Middle frontal gyrus (tissue), 1 donor: Measurements from ENCODE around the gene IL23A.
"Not testable (repeated sequence)": the region's sequence is repeated elsewhere in the genome, so short reads cannot be mapped to it uniquely, and the experiment has no call there.

Experiments
- DNase-seq: peaks from one replicate; pipeline ENCODE4 v3.0.0-alpha.2; 2015; ENCODE audit warnings: low spot score; ENCODE audit errors: extremely low spot score

Gene IL23A

DNA sequence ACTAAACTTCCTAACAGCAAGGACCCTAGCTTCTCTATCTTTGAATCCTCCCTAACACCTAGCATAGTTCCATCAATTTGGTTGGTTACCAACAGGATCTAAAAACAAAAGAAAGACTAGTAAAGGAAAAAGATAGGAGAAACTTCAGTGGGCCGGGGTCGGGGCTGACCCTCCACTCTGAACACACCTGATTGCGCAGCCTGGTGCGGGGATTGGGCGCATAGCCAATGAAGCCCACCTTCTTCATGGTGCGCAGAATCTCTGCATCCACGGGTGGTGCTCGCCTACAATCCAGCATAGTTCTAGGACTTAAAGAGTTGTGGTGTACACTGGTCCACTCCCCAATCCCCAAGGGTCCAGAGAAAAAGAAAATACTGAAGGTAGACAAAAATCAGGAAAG, 12.6 kb upstream of the IL23A start:
- DNase-seq = no peak

- DNase-seq = no peak
These were observed 12.2 kb upstream of the IL23A start for GRCh38 chr12:56326533-56326932.

DNA sequence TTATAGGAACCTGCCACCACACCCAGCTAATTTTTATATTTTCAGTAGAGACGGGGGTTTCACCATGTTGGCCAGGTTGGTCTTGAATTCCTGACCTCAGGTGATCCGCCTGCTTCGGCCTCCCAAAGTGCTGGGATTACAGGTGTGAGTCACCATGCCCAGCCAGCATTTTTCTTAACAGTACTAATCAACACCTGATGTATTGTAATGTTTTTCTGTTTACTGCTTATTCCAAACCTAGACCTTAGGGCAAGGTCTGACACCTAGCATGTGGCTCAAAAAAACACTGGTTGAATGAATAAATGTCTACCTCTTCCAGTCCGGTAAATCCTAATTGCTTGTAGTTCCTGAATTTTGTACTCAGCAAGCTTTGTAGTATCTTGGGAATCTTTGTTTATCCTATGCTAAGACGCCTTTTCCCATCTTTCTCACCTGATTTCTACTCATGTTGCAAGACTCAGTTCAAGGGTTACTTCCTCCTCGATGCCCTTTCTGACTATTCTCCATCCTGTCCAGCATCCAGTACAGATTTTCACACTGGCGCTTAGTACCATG, 7.7 kb upstream of the IL23A start:
- no peak for DNase-seq

GRCh38 chr12:56332512-56333196, 6.0 kb upstream of the IL23A start:
- no peak for DNase-seq

DNA sequence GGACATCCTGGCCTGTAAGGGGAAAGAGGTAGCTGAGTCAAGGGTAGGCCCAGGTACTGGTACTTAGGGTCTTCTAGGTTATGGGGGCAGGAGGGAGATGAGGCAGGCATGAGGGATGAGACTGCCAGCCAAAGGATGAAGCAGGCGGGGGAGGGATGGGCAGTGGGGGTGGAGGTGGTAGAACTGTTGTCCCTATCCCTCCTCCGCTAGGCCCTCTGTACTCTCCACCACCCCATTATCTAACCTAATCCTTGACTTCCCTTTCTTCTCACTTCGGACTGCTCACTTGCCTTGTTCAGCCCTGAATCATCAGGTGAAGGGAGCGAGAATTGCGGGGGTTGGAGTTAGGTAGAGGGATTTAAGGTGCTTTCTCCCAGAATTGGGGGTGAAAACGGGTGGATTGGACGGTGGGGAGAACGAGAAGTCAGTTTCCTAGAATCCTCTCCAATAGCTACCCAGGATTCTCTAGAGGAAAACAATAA, 5.4 kb upstream of the IL23A start:
- DNase-seq = no peak

GRCh38 chr12:56333679-56334489, 4.8 kb upstream of the IL23A start, which contains the start of gene PAN2:
Gene PAN2, minus strand, starts transcription at chr12:56334000. Its CDS starts 906 bp downstream, at chr12:56333094.
- peak; percentile 95 for DNase-seq

- DNase-seq = no peak
These were observed 4.2 kb upstream of the IL23A start for GRCh38 chr12:56334490-56334793.

GRCh38 chr12:56335527-56335926, 3.2 kb upstream of the IL23A start:
- DNase-seq = not testable (repeated sequence)

DNA sequence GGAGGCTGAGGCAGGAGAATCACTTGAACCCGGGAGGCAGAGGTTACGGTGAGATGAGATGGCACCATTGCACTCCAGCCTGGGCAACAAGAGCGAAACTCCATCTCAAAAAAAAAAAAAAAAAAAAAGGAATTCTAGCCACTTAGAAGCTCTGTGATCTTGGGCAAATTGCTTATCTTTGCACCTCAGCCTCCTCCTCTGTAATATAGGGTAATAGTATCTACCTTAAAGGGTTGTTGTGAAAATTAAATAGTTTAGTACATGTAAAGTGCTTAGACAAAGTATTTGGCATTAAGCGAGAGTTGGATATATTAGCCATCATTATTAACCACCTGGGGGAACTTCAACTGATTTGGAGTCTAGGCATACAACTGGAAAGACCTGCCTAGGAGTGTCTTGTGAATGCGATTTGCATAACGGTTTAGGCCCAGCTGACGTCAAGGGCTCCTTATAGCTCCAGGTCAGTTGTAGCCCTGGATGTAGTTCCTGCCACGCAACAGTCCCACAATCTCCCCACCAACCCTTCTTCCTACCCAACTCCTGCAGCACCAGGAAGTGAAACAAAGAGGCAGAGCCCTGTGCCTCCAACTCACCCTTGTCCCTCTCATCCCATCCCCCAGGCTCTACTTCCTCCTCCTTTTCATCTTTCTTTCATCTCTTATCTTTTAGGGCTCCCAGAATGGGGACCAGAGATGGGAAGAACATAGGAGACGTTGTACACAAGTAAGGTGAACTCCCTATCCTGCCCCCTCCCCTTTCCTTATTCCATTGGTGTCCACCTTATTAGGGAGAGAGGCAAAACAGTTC, 2.1 kb upstream of the IL23A start:
- no peak for DNase-seq

GRCh38 chr12:56337753-56338251, 882 bp upstream of the IL23A start:
- DNase-seq = no peak

DNA sequence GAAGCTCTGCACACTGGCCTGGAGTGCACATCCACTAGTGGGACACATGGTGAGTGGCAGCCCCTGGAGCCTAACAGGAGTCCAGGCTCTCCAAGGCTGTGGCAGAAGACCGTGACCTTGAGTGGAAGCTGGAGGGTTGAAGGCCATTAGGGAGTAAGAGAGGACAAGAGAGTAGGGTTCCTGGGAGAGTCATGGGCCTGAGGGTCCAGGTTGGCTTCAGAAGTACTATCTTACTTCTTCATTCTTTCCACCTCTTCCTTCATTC, 406 bp downstream of the IL23A start:
- no peak for DNase-seq

DNA sequence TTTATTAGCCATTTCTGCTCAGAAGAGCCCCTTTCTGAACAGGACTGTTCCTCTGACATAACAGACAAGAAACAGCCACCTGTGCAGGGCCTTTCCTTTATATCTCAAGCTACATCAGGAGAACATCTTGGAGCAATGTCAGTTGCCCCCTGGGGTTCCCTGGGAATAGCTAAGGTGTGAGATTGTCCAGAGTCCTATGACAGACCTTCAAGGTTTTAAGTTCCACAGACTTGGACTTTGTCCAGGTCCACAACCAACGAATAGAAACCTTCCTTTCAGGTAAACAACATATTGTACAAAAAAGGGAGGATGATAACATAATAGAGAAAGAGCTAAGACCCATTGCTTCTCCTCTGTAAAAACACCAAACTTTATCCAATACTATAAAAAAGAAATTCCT, 2.9 kb downstream of the IL23A start:
- DNase-seq = no peak

DNA sequence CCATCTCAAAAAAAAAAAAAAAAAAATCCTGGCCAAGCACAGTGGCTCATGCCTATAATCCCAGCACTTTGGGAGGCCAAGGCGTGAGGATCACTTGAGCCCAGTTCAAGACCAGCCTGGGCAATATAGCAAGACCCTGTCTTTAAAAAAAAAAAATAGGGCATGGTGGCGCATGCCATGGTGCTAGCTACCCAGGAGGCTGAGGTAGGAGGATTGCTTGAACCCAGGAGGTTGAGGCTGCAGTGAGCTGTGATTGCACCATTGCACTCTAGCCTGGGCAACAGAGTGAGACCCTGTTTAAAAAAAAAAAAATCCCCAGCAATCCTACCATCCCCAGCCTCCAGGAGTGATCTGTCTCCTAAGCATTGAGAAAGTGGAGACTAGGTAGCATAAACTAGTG, 3.6 kb downstream of the IL23A start:
- not testable (repeated sequence) for DNase-seq

GRCh38 chr12:56346675-56347074, 8.0 kb downstream of the IL23A start:
- DNase-seq = no peak

- DNase-seq = not testable (repeated sequence)
These were observed 8.6 kb downstream of the IL23A start for GRCh38 chr12:56347255-56347654.

DNA sequence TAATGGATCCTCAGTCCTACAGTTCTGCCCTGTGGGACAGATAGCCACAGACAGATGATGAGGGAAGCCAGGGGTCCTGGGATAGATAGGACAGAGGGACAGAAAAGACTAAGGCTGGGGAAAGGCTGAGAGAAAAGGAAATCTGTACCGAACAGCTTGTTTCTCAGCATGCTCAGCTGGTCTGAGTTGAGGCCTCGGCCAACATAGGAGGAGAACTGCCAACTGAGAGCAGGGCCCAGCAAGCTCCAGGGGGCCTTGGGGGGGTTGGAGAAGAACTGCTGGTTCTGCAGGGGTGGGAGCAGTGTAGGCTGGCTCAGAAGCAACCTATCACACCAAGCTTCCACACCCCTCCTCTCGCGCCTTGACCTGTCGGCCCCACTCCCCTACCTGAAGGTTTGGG, 10.1 kb downstream of the IL23A start:
- no peak for DNase-seq

- DNase-seq = no peak
These were observed 12.0 kb downstream of the IL23A start for GRCh38 chr12:56350662-56351061.

DNA sequence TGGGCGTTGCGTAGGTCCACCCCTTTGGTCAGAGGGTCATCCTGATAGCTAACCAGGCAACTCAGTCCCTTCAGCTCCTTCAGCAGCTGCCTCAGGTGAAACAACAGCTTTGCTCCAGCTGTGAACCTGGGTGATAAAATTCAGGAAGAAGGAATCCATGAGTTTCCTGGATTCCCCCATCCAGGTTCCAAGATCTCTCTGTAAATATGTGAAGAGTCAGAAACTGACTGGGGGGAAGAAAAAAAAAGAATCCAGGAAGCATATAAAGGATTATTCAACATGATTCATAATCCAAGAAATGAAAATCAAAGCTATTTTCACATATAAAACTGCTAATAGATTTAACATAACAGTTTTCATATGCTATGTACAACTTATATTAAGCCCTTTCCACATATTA, 12.6 kb downstream of the IL23A start:
- DNase-seq = no peak

DNA sequence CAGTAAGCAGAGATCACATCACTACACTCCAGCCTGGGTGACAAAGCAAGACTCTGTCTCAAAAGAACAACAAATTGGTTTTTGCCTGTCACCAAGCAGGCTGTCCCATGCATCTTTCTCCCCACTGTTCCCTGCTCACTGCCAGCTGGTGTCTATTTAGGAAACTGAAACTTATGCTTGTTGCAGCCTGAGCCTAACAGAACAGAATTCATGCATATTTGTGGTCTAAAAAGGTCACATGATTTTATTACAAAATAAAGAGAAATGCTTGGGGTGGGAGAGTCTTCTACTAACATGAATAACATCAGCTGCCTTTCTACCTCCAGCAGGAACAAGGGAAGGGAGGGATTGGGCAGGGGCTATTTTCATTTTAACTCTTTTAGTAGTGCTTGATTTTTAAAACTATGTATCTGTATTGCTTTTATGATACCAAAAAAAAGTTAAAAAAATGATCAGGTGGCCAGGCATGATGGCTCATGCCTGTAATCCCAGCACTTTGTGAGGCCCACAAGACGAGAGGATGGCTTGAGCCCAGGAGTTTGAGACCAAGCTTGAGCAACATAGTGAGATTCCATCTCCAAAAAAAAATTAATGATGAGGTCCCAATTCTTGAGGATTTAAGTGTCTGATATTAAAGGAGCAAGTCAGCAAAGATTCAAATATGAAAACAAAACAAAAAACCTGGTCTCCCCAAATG, 20.3 kb downstream of the IL23A start:
- no peak for DNase-seq

GRCh38 chr12:56359851-56360767, 21.4 kb downstream of the IL23A start, which contains the start of gene STAT2:
Gene STAT2, minus strand, starts transcription at chr12:56360107. Its CDS starts 3,536 bp downstream, at chr12:56356571.
- peak; percentile 98 for DNase-seq
